Mucosa of descending colon (tissue), 3 donors: ENCODE measurements around the gene S100A9. TPM values are rescaled to one million over a fixed set of nuclear protein-coding genes. Genes with fewer than 3 reads are reported as not detected.
A peak's percentile ranks its signal among the peaks of the same experiment; 100 is the strongest.

Source experiments
- ATAC-seq: fragments of 200-7000 bp; cut with Tn5 transposase; one replicate; pipeline ENCODE4 v1.9.1; 2020; ENCODE audit warnings: mild to moderate bottlenecking, moderate library complexity
- DNase-seq, 3 donors: peaks; one replicate each; pipeline ENCODE4 v3.0.0-alpha.2; 2020
- H3K36me3 ChIP-seq: fragments of 200-600 bp; one replicate; pipeline ENCODE4 v1.8.0; 2021; ENCODE audit warnings: low read depth, mild to moderate bottlenecking
- H3K4me1 ChIP-seq: fragments of 200-600 bp; one replicate; pipeline ENCODE4 v1.8.0; 2021; ENCODE audit warnings: low read depth, mild to moderate bottlenecking
- H3K4me3 ChIP-seq: fragments of 200-600 bp; one replicate; pipeline ENCODE4 v1.8.0; 2021; ENCODE audit warnings: mild to moderate bottlenecking
- H3K9me3 ChIP-seq: fragments of 200-600 bp; one replicate; pipeline ENCODE4 v1.8.0; 2021; ENCODE audit warnings: mild to moderate bottlenecking
- CTCF ChIP-seq: fragments of 200-600 bp; IDR thresholded peaks from one replicate; pipeline ENCODE4 v1.8.0; 2022; ENCODE audit warnings: antibody characterized with exemption, mild to moderate bottlenecking
- intact Hi-C, 2 donors: fragments of 100-400 bp; cut with DNase I in 1 of 2; cut with micrococcal nuclease in 1 of 2; formaldehyde crosslinking; loops; one replicate each; pipeline versions ENCODE4 v1.11.0 to v1.11.1; 2022; cut with DNase I, micrococcal nuclease
- total RNA-seq, 3 donors: library from RNA; stranded (reverse); fragmentation: NEBNext Ultra II Directional in 2 of 3; extraction: Animal tissue kit (Norgen Biotek cat#: 25700) in 2 of 3; gene quantifications; one replicate each; pipeline versions ENCODE4 v1.2.1 to v1.2.4, GENCODE V29; 2021 to 2023
- donor health status: DM: no; HTN: no; CAD: no; lungs with moderate emphysema.
- donor health status: DM: no; HTN: no; CAD: no.
- donor health status: DM: no; HTN: yes; CAD: no.

S100A9 gene
- total RNA-seq, 3 donors from 2014 or later = 5.5 to 151 (median 75.0) TPM

GRCh38 chr1:153356392-153357075 is 1.1 kb upstream of the S100A9 start:
- ATAC-seq (no peak), DNase-seq (no peak)
- H3K4me1 ChIP-seq = no peaks in the 10 kb centered on the region
- intact Hi-C loops = loop anchor here in 1 of 2 donors (5.0 kb wide), 1 partner anchor 141 kb away; no protein-coding TSS in a partner anchor
- H3K9me3 ChIP-seq = no peaks in the 10 kb centered on the region
- H3K36me3 ChIP-seq = no peaks in the 10 kb centered on the region
- no peak overlapping the region for H3K4me3 ChIP-seq
- TF ChIP-seq CTCF = no peak

GRCh38 chr1:153357076-153357852 is 390 bp upstream of the S100A9 start:
- intact Hi-C loops = loop anchor here in 1 of 2 donors (5.0 kb wide), 1 partner anchor 140 kb away; no protein-coding TSS in a partner anchor
- TF ChIP-seq CTCF = no peak
- ATAC-seq (peak; percentile 81), DNase-seq (peak; percentile 41 to 80 (median 63))
- Histone ChIP-seq H3K36me3 (no peaks in the 10 kb centered on the region), H3K9me3 (no peaks in the 10 kb centered on the region), H3K4me3 (no peak overlapping the region), H3K4me1 (no peaks in the 10 kb centered on the region)

- TF ChIP-seq CTCF = no peak
- Histone ChIP-seq H3K36me3 (no peaks in the 10 kb centered on the region), H3K4me3 (no peak overlapping the region), H3K4me1 (no peaks in the 10 kb centered on the region), H3K9me3 (no peaks in the 10 kb centered on the region)
- no peak for DNase-seq
- intact Hi-C loops = loop anchor here in 1 of 2 donors (5.0 kb wide), 1 partner anchor 139 kb away; no protein-coding TSS in a partner anchor
- no peak for ATAC-seq
These were observed 979 bp downstream of the S100A9 start for GRCh38 chr1:153358691-153358975.

- intact Hi-C loops = loop anchor here in 1 of 2 donors (5.0 kb wide), 1 partner anchor 138 kb away; no protein-coding TSS in a partner anchor
- Histone ChIP-seq H3K9me3 (no peaks in the 10 kb centered on the region), H3K36me3 (no peaks in the 10 kb centered on the region), H3K4me1 (no peaks in the 10 kb centered on the region), H3K4me3 (no peak overlapping the region)
- ATAC-seq = no peak
- no peak for TF ChIP-seq CTCF
- no peak for DNase-seq
These were observed 1.6 kb downstream of the S100A9 start for GRCh38 chr1:153359241-153359640.

- DNase-seq (no peak), ATAC-seq (no peak)
- no peaks in the 10 kb centered on the region for H3K36me3 ChIP-seq
- no peaks in the 10 kb centered on the region for H3K4me1 ChIP-seq
- no peaks in the 10 kb centered on the region for H3K9me3 ChIP-seq
- intact Hi-C loops = no loop called here
- TF ChIP-seq CTCF = no peak
- H3K4me3 ChIP-seq = no peak overlapping the region
These were observed 2.5 kb downstream of the S100A9 start for GRCh38 chr1:153360190-153360589.
